Hippocampal formation (tissue), 2 donors: Measurements from ENCODE around the gene NECAB2.

Experiments
- DNase-seq, 2 donors: peaks; one replicate each; lab custom pipeline; 2025; lab: John Stamatoyannopoulos, UW

Gene NECAB2

GRCh38 chr16:83992624-83993023 is 24.6 kb downstream of the NECAB2 start:
- peak; percentile 9 to 21 for DNase-seq

GRCh38 chr16:83994087-83994486 is 26.0 kb downstream of the NECAB2 start:
- DNase-seq: no peak

GRCh38 chr16:83994703-83995102 is 26.7 kb downstream of the NECAB2 start:
- DNase-seq: no peak

GRCh38 chr16:83995754-83996153 is 27.7 kb downstream of the NECAB2 start:
- DNase-seq: peak in 1 of 2 donors; percentile 8

- no peak for DNase-seq
These were observed 28.6 kb downstream of the NECAB2 start for GRCh38 chr16:83996481-83997252.

GRCh38 chr16:83998091-83998490 is 30.0 kb downstream of the NECAB2 start:
- no peak for DNase-seq

- DNase-seq: no peak
These were observed 33.1 kb downstream of the NECAB2 start for GRCh38 chr16:84000989-84001642.

GRCh38 chr16:84001726-84002125 is 33.7 kb downstream of the NECAB2 start:
- DNase-seq: no peak

GRCh38 chr16:84003038-84003437 is 35.0 kb downstream of the NECAB2 start:
- no peak for DNase-seq

- DNase-seq: no peak
These were observed 36.4 kb downstream of the NECAB2 start for GRCh38 chr16:84004442-84004841.

- no peak for DNase-seq
These were observed 37.3 kb downstream of the NECAB2 start for GRCh38 chr16:84005391-84005790.

- no peak for DNase-seq
These were observed 39.5 kb downstream of the NECAB2 start for GRCh38 chr16:84007520-84007919.

GRCh38 chr16:84007965-84008364 is 39.9 kb downstream of the NECAB2 start:
- DNase-seq: no peak

- no peak for DNase-seq
These were observed 41.2 kb downstream of the NECAB2 start for GRCh38 chr16:84009282-84009681.

GRCh38 chr16:84013787-84014569 is 45.9 kb downstream of the NECAB2 start:
- no peak for DNase-seq

GRCh38 chr16:84014570-84015327 is 46.7 kb downstream of the NECAB2 start:
- no peak for DNase-seq

GRCh38 chr16:84015399-84015798 is 47.4 kb downstream of the NECAB2 start:
- no peak for DNase-seq

GRCh38 chr16:84016477-84016876 is 48.4 kb downstream of the NECAB2 start:
- DNase-seq: no peak

- DNase-seq: no peak
These were observed 50.7 kb downstream of the NECAB2 start for GRCh38 chr16:84018710-84019109.

- no peak for DNase-seq
These were observed 52.3 kb downstream of the NECAB2 start for GRCh38 chr16:84020353-84020752.

GRCh38 chr16:84021488-84021887 is 53.4 kb downstream of the NECAB2 start:
- no peak for DNase-seq

GRCh38 chr16:84022644-84023043 is 54.6 kb downstream of the NECAB2 start:
- DNase-seq: no peak
